Esophagus muscularis mucosa (tissue), 4 donors: Measurements from ENCODE around the gene KRT80. TPM values are rescaled to one million over a fixed set of nuclear protein-coding genes. Genes with fewer than 3 reads are reported as not detected.

ENCODE experiments used
- DNase-seq: peaks from one replicate; pipeline ENCODE4 v3.0.0-alpha.2; 2017; ENCODE audit errors: extremely low spot score
- H3K27ac ChIP-seq, 4 donors: fragments of 200-600 bp; sonication (generic); replicated peaks in 1 of 4; 1 replicate in 3 of 4; 2 replicates in 1 of 4; pipeline ENCODE4 v1.5.1; 2016 to 2019; ENCODE audit warnings: mild to moderate bottlenecking in 1 of 4
- H3K27me3 ChIP-seq, 4 donors: fragments of 200-600 bp; sonication (generic); one replicate each; pipeline versions ENCODE4 v1.5.1 to v1.6.0; 2016 to 2019
- H3K36me3 ChIP-seq, 4 donors: fragments of 200-600 bp; sonication (generic); one replicate each; pipeline ENCODE4 v1.5.1; 2016 to 2019
- H3K4me1 ChIP-seq, 4 donors: fragments of 200-600 bp; sonication (generic); one replicate each; pipeline ENCODE4 v1.5.1; 2016 to 2019
- H3K4me3 ChIP-seq, 4 donors: fragments of 200-600 bp; sonication (generic); 1 replicate in 2 of 4; 2 replicates in 2 of 4; pipeline ENCODE4 v1.5.1; 2016 to 2019; ENCODE audit warnings: mild to moderate bottlenecking in 4 of 4, moderate library complexity in 1 of 4
- H3K9me3 ChIP-seq, 4 donors: fragments of 200-600 bp; sonication (generic); 1 replicate in 3 of 4; 2 replicates in 1 of 4; pipeline ENCODE4 v1.5.1; 2016 to 2019
- EP300 ChIP-seq: sonication (generic); formaldehyde crosslinking; IDR thresholded peaks from one replicate; pipeline ENCODE4 v1.6.1; 2017; ENCODE audit warnings: antibody characterized with exemption
- POLR2A ChIP-seq: fragments of 450-650 bp; IDR thresholded peaks from one replicate; pipeline ENCODE4 v1.6.1; 2017; ENCODE audit warnings: antibody characterized with exemption, moderate library complexity, mild to moderate bottlenecking, low read depth
- POLR2AphosphoS5 ChIP-seq, 2 donors: sonication (generic); formaldehyde crosslinking; IDR thresholded peaks; one replicate each; pipeline ENCODE4 v1.6.1; 2017; ENCODE audit warnings: antibody characterized with exemption in 2 of 2
- WGBS: methylation state at CpG from one replicate; pipeline ENCODE4 v1.1.5; 2018; 5-methylcytosine and 5-hydroxymethylcytosine counted together
- intact Hi-C: fragments of 100-400 bp; cut with DNase I; formaldehyde crosslinking; loops from one replicate; pipeline ENCODE4 v1.15.1; 2023
- total RNA-seq, 4 donors: library from RNA; depleted of rRNA; stranded (reverse); fragments of >200 nt; gene quantifications; one replicate each; pipeline versions ENCODE4 v1.1.0 to v1.2.1, GENCODE V29; 2016
- TF ChIP-seq, protein P1 (sequence below), 3 experiments: fragments of 200-600 bp in 2 of 3; fragments of 450-650 bp in 1 of 3; sonication (generic) in 2 of 3; IDR thresholded peaks; one replicate each; pipeline ENCODE4 v1.5.1; 2017 to 2019; ENCODE audit warnings: antibody characterized with exemption in 3 of 3, mild to moderate bottlenecking in 2 of 3, moderate library complexity in 1 of 3

KRT80 gene
- total RNA-seq, 4 donors from 2014 or later = 0.11 TPM; not detected in 3

- Histone ChIP-seq H3K9me3 (no peaks in the 10 kb centered on the region), H3K4me1 (peaks cover 0 to 17% (median 15%) of the 10 kb centered on the region in 4 donors), H3K27ac (no peak overlapping the region), H3K4me3 (no peak overlapping the region), H3K36me3 (no peaks in the 10 kb centered on the region), H3K27me3 (peaks cover 0 to 5% (median 0%) of the 10 kb centered on the region in 4 donors)
- 83% methylated on average over 5 of the region's 5 CpGs for WGBS
- DNase-seq = no peak
- intact Hi-C loops = no loop called here
- TF ChIP-seq EP300 = no peak
- no peak for TF ChIP-seq POLR2A
- TF ChIP-seq POLR2AphosphoS5 (IDR thresholded peaks at IDR 0.05) = no peak
- TF ChIP-seq, protein P1, sequence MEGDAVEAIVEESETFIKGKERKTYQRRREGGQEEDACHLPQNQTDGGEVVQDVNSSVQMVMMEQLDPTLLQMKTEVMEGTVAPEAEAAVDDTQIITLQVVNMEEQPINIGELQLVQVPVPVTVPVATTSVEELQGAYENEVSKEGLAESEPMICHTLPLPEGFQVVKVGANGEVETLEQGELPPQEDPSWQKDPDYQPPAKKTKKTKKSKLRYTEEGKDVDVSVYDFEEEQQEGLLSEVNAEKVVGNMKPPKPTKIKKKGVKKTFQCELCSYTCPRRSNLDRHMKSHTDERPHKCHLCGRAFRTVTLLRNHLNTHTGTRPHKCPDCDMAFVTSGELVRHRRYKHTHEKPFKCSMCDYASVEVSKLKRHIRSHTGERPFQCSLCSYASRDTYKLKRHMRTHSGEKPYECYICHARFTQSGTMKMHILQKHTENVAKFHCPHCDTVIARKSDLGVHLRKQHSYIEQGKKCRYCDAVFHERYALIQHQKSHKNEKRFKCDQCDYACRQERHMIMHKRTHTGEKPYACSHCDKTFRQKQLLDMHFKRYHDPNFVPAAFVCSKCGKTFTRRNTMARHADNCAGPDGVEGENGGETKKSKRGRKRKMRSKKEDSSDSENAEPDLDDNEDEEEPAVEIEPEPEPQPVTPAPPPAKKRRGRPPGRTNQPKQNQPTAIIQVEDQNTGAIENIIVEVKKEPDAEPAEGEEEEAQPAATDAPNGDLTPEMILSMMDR (IDR thresholded peaks at IDR 0.05) = no peak
Observed at GRCh38 chr12:52130711-52131110, 61.1 kb downstream of the KRT80 start.

- Histone ChIP-seq H3K4me1 (peaks cover 0 to 21% (median 19%) of the 10 kb centered on the region in 4 donors), H3K9me3 (no peaks in the 10 kb centered on the region), H3K27ac (peak overlapping the region in 3 of 4 donors; percentile 33 to 67 (median 62)), H3K36me3 (no peaks in the 10 kb centered on the region), H3K4me3 (no peak overlapping the region), H3K27me3 (peaks cover 0 to 22% (median 0%) of the 10 kb centered on the region in 4 donors)
- no peak for DNase-seq
- 78% methylated on average over 10 of the region's 10 CpGs for WGBS
- TF ChIP-seq, protein P1 (IDR thresholded peaks at IDR 0.05) = no peak
- TF ChIP-seq POLR2AphosphoS5 (IDR thresholded peaks at IDR 0.05) (no peak), POLR2A (no peak), EP300 (no peak)
- intact Hi-C loops = no loop called here
Observed at GRCh38 chr12:52127683-52128450, 63.9 kb downstream of the KRT80 start.

DNA sequence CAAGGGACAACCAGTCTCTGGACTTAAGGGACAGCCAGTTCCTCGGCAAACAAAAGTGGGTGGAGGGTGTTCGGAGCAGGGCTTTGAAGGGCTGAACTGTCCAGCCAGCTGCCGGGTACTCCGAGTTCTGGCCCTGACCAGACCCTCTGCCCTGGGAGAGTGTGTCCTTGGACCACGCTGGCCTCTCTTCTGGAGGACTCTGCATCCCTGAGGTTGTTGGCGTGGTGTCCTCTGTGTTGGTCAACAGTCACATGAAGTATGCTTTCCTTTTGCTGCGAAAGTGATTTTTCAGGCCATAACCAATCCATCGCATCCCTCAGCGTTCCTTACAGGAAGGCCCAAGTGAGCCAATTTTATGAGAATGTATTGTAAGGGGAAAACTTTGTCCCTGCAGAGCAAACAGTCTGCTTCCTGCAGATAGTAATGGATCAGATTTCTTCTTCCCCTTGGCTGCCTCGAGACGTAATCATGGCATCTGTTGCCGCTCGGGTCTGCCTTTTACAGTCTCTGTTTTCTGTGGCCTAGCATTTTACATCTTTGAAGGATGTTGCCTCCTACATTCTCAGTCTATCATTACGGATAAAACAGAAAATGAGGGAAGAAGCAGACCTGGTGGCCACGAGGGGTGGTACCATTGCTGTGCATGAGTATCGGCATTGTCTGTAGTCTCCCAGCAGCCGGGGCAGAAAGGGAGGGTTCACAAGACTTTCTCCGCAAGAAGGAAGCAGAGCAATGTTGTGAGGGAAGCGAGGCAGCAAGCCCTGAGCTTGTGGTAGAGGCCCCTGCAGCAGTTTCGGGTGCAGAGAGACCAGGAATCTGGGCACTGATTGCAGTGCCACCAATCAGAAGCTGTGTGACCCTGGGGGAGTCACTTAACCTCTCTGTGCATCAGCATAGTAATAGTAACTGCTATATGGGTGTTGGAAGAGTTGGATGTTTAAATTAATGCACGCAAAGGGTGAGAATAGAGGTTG, 64.9 kb downstream of the KRT80 start:
- 70% methylated on average over 18 of the region's 21 CpGs for WGBS
- Histone ChIP-seq H3K27me3 (peaks cover 0 to 22% (median under 1%) of the 10 kb centered on the region in 4 donors), H3K4me3 (no peak overlapping the region), H3K36me3 (no peaks in the 10 kb centered on the region), H3K9me3 (no peaks in the 10 kb centered on the region), H3K4me1 (peaks cover 4 to 22% (median 20%) of the 10 kb centered on the region in 4 donors), H3K27ac (peak overlapping the region; percentile 45 to 67 (median 56))
- intact Hi-C loops = no loop called here
- peak; percentile 33 to 36 for TF ChIP-seq POLR2AphosphoS5 (IDR thresholded peaks at IDR 0.05)
- TF ChIP-seq, protein P1 (IDR thresholded peaks at IDR 0.05) = no peak
- TF ChIP-seq POLR2A = no peak
- peak; percentile 89 for DNase-seq

GRCh38 chr12:52126050-52126604, 65.7 kb downstream of the KRT80 start:
- peak overlapping the region; percentile 45 to 67 (median 56) for H3K27ac ChIP-seq
- intact Hi-C loops = no loop called here
- H3K9me3 ChIP-seq = no peaks in the 10 kb centered on the region
- TF ChIP-seq POLR2A (no peak), EP300 (peak; percentile 64)
- peaks cover 8 to 26% (median 22%) of the 10 kb centered on the region in 4 donors for H3K4me1 ChIP-seq
- no peak overlapping the region for H3K4me3 ChIP-seq
- no peaks in the 10 kb centered on the region for H3K36me3 ChIP-seq
- no peak for DNase-seq
- WGBS = 100% methylated on average over 2 of the region's 2 CpGs
- peaks cover 0 to 29% (median 2%) of the 10 kb centered on the region in 4 donors for H3K27me3 ChIP-seq
